ENCODE measurements around the gene HSPBP1.
"Not testable (repeated sequence)": the region's sequence is repeated elsewhere in the genome, so short reads cannot be mapped to it uniquely, and the experiment has no call there.

The HSPBP1 gene, protein sequence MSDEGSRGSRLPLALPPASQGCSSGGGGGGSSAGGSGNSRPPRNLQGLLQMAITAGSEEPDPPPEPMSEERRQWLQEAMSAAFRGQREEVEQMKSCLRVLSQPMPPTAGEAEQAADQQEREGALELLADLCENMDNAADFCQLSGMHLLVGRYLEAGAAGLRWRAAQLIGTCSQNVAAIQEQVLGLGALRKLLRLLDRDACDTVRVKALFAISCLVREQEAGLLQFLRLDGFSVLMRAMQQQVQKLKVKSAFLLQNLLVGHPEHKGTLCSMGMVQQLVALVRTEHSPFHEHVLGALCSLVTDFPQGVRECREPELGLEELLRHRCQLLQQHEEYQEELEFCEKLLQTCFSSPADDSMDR

DNA sequence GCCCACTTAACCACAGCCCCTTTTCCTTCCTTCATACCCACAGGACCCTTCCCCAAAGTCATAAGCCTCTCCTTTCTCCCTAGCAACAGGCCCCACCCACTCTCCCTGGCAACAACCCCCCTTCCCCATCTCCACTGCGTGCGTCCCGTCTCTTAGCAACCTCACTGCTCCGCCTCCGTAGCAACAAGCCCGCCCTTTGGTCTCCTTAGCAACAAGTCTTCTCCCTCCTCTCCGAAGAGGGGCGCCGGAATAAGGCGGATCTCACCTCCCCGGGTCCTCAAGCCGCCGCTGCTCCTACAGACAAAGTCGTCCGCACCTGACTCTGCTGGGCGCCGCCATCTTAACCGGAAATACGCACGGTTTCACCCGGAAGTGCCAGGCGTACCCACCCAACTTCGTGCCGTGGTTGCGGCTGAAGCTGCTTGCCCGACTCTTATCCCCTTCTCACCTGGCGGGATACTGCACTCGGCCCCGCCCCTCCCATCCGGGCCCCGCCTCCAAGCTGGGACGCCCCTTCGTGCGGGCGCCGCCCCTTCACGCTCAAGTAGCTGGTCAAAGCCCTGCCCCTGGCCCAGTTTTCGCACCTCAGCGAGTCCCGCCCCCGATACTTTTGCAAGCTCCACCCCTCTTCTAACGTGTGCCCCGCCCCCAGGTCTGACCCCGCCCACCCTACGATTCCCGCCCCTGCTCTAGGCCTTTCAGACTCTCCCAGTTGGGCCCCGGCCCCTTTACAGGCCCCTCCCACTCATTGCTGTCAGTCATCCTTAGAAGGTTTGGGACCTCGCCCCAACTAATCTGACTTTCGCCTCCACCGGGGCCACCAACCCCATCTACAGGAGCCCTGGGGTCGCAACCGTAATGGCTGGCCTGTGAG lies at the start of gene HSPBP1:
TSS of gene HSPBP1 (minus strand) at position 341 of the 874 bp plus-strand sequence. CDS start 502 bp downstream, outside the sequence.
- TF ChIP-seq, protein P1, sequence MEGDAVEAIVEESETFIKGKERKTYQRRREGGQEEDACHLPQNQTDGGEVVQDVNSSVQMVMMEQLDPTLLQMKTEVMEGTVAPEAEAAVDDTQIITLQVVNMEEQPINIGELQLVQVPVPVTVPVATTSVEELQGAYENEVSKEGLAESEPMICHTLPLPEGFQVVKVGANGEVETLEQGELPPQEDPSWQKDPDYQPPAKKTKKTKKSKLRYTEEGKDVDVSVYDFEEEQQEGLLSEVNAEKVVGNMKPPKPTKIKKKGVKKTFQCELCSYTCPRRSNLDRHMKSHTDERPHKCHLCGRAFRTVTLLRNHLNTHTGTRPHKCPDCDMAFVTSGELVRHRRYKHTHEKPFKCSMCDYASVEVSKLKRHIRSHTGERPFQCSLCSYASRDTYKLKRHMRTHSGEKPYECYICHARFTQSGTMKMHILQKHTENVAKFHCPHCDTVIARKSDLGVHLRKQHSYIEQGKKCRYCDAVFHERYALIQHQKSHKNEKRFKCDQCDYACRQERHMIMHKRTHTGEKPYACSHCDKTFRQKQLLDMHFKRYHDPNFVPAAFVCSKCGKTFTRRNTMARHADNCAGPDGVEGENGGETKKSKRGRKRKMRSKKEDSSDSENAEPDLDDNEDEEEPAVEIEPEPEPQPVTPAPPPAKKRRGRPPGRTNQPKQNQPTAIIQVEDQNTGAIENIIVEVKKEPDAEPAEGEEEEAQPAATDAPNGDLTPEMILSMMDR (IDR thresholded peaks at IDR 0.05; ENCODE audit: low read depth, low read length), result no peak
- in situ Hi-C loops (cut with HindIII; ENCODE audit: low sequenced_read_pairs), result no loop called here
- H3K4me3 ChIP-seq (ENCODE audit: low read depth, low read length), result peak within 1 kb of the TSS; percentile 93
- peak; percentile 97 for DNase-seq (ENCODE audit: low read depth, low spot score)

DNA sequence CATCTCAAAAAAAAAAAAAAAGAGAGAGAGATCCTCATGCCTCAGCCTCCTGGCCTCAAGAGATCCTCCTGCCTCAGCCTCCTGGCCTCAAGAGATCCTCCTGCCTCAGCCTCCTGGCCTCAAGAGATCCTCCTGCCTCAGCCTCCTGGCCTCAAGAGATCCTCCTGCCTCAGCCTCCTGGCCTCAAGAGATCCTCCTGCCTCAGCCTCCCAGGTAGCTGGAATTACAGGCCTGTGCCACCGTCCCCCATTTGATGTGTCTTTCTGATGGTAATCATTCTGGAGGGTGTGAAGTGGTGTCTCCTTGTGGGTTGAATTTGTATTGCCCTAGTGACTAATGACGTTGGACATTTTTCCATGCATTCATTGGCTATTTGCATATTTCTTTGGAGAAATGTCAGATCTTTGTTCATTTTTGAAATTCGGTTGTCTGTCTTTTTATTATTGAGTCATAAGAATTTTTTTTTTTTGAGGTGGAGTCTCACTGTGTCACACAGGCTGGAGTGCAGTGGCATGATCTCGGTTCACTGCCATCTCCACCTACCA lies 48.9 kb upstream of the HSPBP1 start:
- H3K4me3 ChIP-seq (ENCODE audit: low read depth, low read length); DNase-seq (ENCODE audit: low read depth, low spot score); in situ Hi-C loops (cut with HindIII; ENCODE audit: low sequenced_read_pairs): not testable (repeated sequence)

DNA sequence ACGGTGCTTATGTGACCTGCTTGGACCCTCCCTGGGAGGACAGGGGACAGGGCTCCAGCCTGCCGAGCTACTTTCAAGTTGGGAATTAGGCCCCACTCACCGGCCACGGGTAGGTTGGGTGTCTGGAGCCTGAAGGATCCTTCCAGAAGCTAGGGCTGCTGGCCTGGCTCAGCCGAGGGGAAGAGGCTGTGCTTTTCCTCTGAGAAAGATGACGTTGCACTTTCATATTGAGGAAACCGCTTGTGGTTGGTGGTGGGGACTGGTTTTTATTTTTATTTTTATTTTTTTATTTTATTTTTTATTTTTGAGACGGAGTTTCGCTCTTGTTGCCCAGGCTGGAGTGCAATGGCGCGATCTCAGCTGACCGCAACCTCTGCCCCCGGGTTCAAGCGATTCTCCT lies 45.3 kb upstream of the HSPBP1 start, which contains the start of gene TMEM150B:
TSS of gene TMEM150B (minus strand) at position 170 of the 400 bp plus-strand sequence. CDS start 4,305 bp downstream, outside the sequence.
- in situ Hi-C loops (cut with HindIII; ENCODE audit: low sequenced_read_pairs), result no loop called here
- no peak within 1 kb of the TSS for H3K4me3 ChIP-seq (ENCODE audit: low read depth, low read length)
- TF ChIP-seq, protein P1 (IDR thresholded peaks at IDR 0.05; ENCODE audit: low read depth, low read length), result no peak
- no peak for DNase-seq (ENCODE audit: low read depth, low spot score)

DNA sequence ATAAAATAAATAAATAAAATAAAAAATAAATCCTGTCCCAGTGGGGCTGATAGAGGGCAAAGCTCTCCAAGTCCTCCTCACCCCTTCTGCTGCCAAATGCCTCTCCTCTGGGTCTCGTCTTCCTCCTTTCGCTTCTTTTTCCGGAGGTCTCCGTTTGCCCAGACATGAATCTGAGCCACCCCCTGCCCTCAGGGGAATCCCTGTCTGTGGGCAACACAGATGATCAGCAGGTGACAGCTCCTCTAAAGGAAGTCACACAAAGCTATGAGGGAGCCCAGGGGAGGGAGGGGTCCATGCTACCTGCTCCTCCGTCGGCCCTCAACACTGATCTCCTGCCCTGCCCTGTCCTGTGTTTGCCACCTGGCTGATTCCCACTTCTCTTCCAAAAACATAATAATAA lies 44.8 kb upstream of the HSPBP1 start:
- in situ Hi-C loops (cut with HindIII; ENCODE audit: low sequenced_read_pairs), result no loop called here

DNA sequence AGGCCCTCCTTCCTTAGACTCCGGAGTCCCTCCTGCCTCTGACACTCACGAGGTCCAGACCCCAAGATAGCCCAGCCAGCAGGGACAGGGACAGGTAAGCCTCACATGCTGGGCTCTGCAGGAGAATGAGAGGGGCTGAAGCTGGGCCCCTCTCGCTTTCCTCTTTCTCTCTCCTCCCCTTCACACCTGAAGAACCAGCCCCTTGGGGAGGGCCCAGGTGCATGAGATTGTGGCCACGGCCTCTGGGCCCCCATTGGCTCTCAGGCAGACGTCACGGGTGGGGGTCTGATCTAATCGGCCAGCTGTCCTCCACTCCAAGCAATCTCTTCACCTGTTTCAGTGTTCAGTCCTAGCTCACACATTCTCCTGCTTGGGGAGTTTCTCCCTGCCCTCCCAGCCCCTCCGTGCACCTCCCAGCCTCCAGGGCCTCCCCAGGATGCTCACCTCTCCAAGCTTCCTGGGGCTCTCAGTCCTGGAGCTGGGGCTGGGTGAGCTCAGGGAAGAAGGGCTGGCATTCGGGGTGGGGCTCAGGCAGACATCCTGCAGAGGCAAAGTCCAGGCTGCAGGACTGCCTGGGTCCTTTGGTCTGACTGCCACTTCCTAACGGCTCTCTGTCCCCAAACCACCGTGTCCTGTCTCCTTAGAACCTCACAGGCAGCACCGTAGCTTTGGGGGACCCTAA lies 42.4 kb upstream of the HSPBP1 start:
- H3K4me3 ChIP-seq (ENCODE audit: low read depth, low read length), result no peak overlapping the region
- in situ Hi-C loops (cut with HindIII; ENCODE audit: low sequenced_read_pairs), result no loop called here

More for the DNA sequence above, 44.8 kb upstream of the HSPBP1 start:
- TF ChIP-seq, protein P1 (IDR thresholded peaks at IDR 0.05; ENCODE audit: low read depth, low read length), result no peak
- no peak for DNase-seq (ENCODE audit: low read depth, low spot score)
- no peak overlapping the region for H3K4me3 ChIP-seq (ENCODE audit: low read depth, low read length)

DNA sequence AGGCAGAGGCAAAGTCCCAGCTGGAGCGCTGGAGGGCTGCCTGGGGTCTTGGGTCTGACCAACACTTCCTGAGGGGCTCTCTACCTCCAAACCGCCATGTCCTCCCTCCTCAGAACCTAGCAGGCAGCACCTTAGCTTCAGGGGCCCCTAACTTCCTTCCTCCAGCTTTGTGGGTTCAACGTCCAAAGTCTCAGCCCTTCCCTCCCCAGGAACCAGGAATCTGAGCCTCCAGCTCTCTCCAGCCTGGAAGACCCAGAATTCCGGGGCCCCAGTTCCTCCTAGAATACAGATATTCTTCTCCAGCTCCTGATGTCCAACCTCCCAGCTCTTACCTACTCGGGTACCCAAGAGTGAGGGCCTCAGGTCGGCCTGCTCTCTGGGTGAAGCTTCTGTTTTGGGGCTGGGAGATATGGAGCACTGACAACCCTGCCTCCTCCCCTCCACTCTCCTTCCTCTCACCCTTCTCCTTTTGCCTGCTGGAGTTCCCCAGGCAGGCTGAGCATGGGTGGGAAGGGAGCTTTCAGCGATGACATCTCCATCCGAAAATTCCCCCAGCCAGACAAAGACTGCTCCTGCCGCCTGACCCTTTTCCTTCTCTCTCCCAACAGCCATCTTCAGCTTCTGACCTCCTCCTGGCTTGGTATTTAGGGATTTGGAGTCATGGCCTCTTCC lies 41.7 kb upstream of the HSPBP1 start:
- H3K4me3 ChIP-seq (ENCODE audit: low read depth, low read length), result no peak overlapping the region
- TF ChIP-seq, protein P1 (IDR thresholded peaks at IDR 0.05; ENCODE audit: low read depth, low read length), result no peak
- DNase-seq (ENCODE audit: low read depth, low spot score), result no peak
- in situ Hi-C loops (cut with HindIII; ENCODE audit: low sequenced_read_pairs), result no loop called here

More for the DNA sequence above, 42.4 kb upstream of the HSPBP1 start:
- TF ChIP-seq, protein P1 (IDR thresholded peaks at IDR 0.05; ENCODE audit: low read depth, low read length), result no peak
- DNase-seq (ENCODE audit: low read depth, low spot score), result no peak
